IMR-90 (cell line): Measurements from ENCODE around the gene L1CAM. TPM values are rescaled to one million over a fixed set of nuclear protein-coding genes. Genes with fewer than 3 reads are reported as not detected.

Source experiments
- ATAC-seq: fragments of 200-7000 bp; cut with Tn5 transposase; 2 replicates; pipeline ENCODE4 v1.9.1; 2020; ENCODE audit warnings: low read depth, mild to moderate bottlenecking, moderate library complexity
- BruUV-seq: library from RNA; stranded (reverse); fragments of 400-500 nt; replicated peaks from 2 replicates; lab custom pipeline; 2021; lab: Mats Ljungman, UMichigan
- CTCF ChIA-PET: fragments of 300-600 bp; formaldehyde crosslinking; extraction: SDS; loops from one replicate; lab custom pipeline; 2021; ENCODE audit warnings: antibody characterized with exemption; lab: Yijun Ruan, JAX
- POLR2A ChIA-PET: fragments of 300-600 bp; sonication (Branson Sonifier 250); formaldehyde crosslinking; loops from one replicate; lab custom pipeline; 2022; ENCODE audit warnings: antibody characterized with exemption; ENCODE audit not compliant: unreplicated experiment; lab: Charles Lee
- DNase-seq: peaks from one replicate; pipeline ENCODE4 v3.0.0; 2013
- H2AFZ ChIP-seq: replicated peaks from 2 replicates; pipeline ENCODE3; 2013; ENCODE audit warnings: low read length, mild to moderate bottlenecking; ENCODE audit not compliant: poor library complexity
- H2AK5ac ChIP-seq: 2 replicates; pipeline ENCODE4 v1.6.1; 2013; ENCODE audit warnings: low read depth, low read length, inconsistent platforms
- H2AK9ac ChIP-seq: replicated peaks from 2 replicates; pipeline ENCODE3; 2013; ENCODE audit warnings: mild to moderate bottlenecking, low read depth, low read length, moderate library complexity; ENCODE audit not compliant: poor library complexity
- H2BK120ac ChIP-seq: 2 replicates; pipeline ENCODE4 v1.6.1; 2013; ENCODE audit warnings: low read depth, low read length, inconsistent platforms
- H2BK15ac ChIP-seq: 3 replicates; pipeline ENCODE4 v1.6.1; 2013; ENCODE audit warnings: low read depth, low read length, inconsistent platforms
- H2BK20ac ChIP-seq: 2 replicates; pipeline ENCODE4 v1.6.1; 2013; ENCODE audit warnings: low read depth, mild to moderate bottlenecking, inconsistent platforms, low read length, moderate library complexity
- H2BK5ac ChIP-seq: 2 replicates; pipeline ENCODE4 v1.6.1; 2013; ENCODE audit warnings: mild to moderate bottlenecking, low read depth, low read length, inconsistent platforms; ENCODE audit not compliant: poor library complexity, severe bottlenecking
- H3K14ac ChIP-seq: replicated peaks from 2 replicates; pipeline ENCODE4 v1.6.1; 2013; ENCODE audit warnings: low read depth, low read length, inconsistent platforms
- H3K18ac ChIP-seq: 2 replicates; pipeline ENCODE4 v1.6.1; 2013; ENCODE audit warnings: low read depth, low read length, control low read depth
- H3K23ac ChIP-seq: 2 replicates; pipeline ENCODE4 v1.6.1; 2013; ENCODE audit warnings: low read depth, low read length, inconsistent platforms
- H3K27ac ChIP-seq: 2 replicates; pipeline ENCODE4 v1.5.1; 2013; ENCODE audit warnings: mild to moderate bottlenecking, control low read depth, low read length; ENCODE audit not compliant: insufficient read depth
- H3K27me3 ChIP-seq: 2 replicates; pipeline ENCODE4 v1.6.1; 2013; ENCODE audit warnings: low read length; ENCODE audit not compliant: control insufficient read depth, insufficient read depth
- H3K36me3 ChIP-seq: 2 replicates; pipeline ENCODE4 v1.6.1; 2013; ENCODE audit warnings: low read length, mixed read lengths; ENCODE audit not compliant: control insufficient read depth, insufficient read depth
- H3K4ac ChIP-seq: 2 replicates; pipeline ENCODE4 v1.6.1; 2013; ENCODE audit warnings: low read depth, low read length, inconsistent platforms
- H3K4me1 ChIP-seq: 2 replicates; pipeline ENCODE4 v1.6.1; 2013; ENCODE audit warnings: low read length, mixed read lengths; ENCODE audit not compliant: control insufficient read depth, insufficient read depth
- H3K4me2 ChIP-seq: 2 replicates; pipeline ENCODE4 v1.6.1; 2013; ENCODE audit warnings: low read depth, mild to moderate bottlenecking, control low read depth, low read length, moderate library complexity
- H3K4me3 ChIP-seq: 2 replicates; pipeline ENCODE4 v1.5.1; 2013; ENCODE audit warnings: low read depth, mild to moderate bottlenecking, control low read depth, low read length, moderate library complexity; ENCODE audit not compliant: insufficient read depth
- H3K56ac ChIP-seq: 2 replicates; pipeline ENCODE4 v1.6.1; 2013; ENCODE audit warnings: low read length, inconsistent platforms; ENCODE audit not compliant: insufficient read depth; ENCODE audit errors: extremely low read depth
- H3K79me1 ChIP-seq, 2 experiments: 2 replicates each; pipeline ENCODE4 v1.6.1; 2013; ENCODE audit warnings: low read length in 2 of 2, inconsistent platforms in 1 of 2, low read depth in 1 of 2
- H3K9ac ChIP-seq: 2 replicates; pipeline ENCODE4 v1.6.1; 2013; ENCODE audit warnings: low read depth, low read length, control low read depth
- H3K9me1 ChIP-seq: 2 replicates; pipeline ENCODE4 v1.6.1; 2013; ENCODE audit warnings: low read length, inconsistent platforms; ENCODE audit not compliant: insufficient read depth
- H3K9me3 ChIP-seq: 2 replicates; pipeline ENCODE4 v1.6.1; 2013; ENCODE audit warnings: low read length; ENCODE audit not compliant: control insufficient read depth, insufficient read depth
- H4K20me1 ChIP-seq: 2 replicates; pipeline ENCODE4 v1.6.1; 2013; ENCODE audit warnings: low read length, inconsistent platforms; ENCODE audit not compliant: insufficient read depth
- H4K5ac ChIP-seq: 2 replicates; pipeline ENCODE4 v1.6.1; 2013; ENCODE audit warnings: mild to moderate bottlenecking, low read depth, low read length, control low read depth
- H4K8ac ChIP-seq, 2 experiments: 2 replicates each; pipeline ENCODE4 v1.6.1; 2013; ENCODE audit warnings: low read depth in 2 of 2, low read length in 2 of 2, control low read depth in 1 of 2, inconsistent platforms in 1 of 2
- H4K91ac ChIP-seq: 2 replicates; pipeline ENCODE4 v1.6.1; 2013; ENCODE audit warnings: low read depth, low read length, inconsistent platforms; ENCODE audit not compliant: insufficient read depth
- BHLHE40 ChIP-seq: fragments of 150-350 bp; IDR thresholded peaks from 2 replicates; pipeline ENCODE4 v1.6.1; 2016; ENCODE audit warnings: mild to moderate bottlenecking, low read depth, low read length
- CEBPB ChIP-seq: IDR thresholded peaks from 2 replicates; pipeline ENCODE4 v1.6.1; 2012; ENCODE audit warnings: low read depth, low read length, improper control_type of control experiment
- CHD1 ChIP-seq: IDR thresholded peaks from 2 replicates; pipeline ENCODE4 v1.6.1; 2012; ENCODE audit warnings: low read depth, low read length, improper control_type of control experiment
- CTCF ChIP-seq: conservative IDR thresholded peaks from 2 replicates; pipeline ENCODE4 v1.5.1; 2012; ENCODE audit warnings: mild to moderate bottlenecking, low read depth, low read length, improper control_type of control experiment
- FOS ChIP-seq: fragments of 150-350 bp; IDR thresholded peaks from 2 replicates; pipeline ENCODE4 v1.6.1; 2016; ENCODE audit warnings: low read depth, low read length
- MAFK ChIP-seq: IDR thresholded peaks from 2 replicates; pipeline ENCODE4 v1.6.1; 2012; ENCODE audit warnings: low read depth, low read length, improper control_type of control experiment
- MAZ ChIP-seq: IDR thresholded peaks from 2 replicates; pipeline ENCODE4 v1.6.1; 2012; ENCODE audit warnings: low read depth, mild to moderate bottlenecking, low read length, improper control_type of control experiment, moderate library complexity, borderline replicate concordance
- MXI1 ChIP-seq: IDR thresholded peaks from 2 replicates; pipeline ENCODE4 v1.6.1; 2012; ENCODE audit warnings: low read depth, mild to moderate bottlenecking, low read length, moderate library complexity, borderline replicate concordance
- NFE2L2 ChIP-seq: fragments of 150-350 bp; IDR thresholded peaks from 2 replicates; pipeline ENCODE4 v1.6.1; 2016; ENCODE audit warnings: low read depth, mild to moderate bottlenecking, low read length
- POLR2A ChIP-seq: IDR thresholded peaks from 2 replicates; pipeline ENCODE4 v1.6.1; 2012; ENCODE audit warnings: mild to moderate bottlenecking, low read depth, low read length
- RAD21 ChIP-seq: IDR thresholded peaks from 2 replicates; pipeline ENCODE4 v1.6.1; 2012; ENCODE audit warnings: low read length, improper control_type of control experiment
- SMC3 ChIP-seq: fragments of 150-350 bp; IDR thresholded peaks from 2 replicates; pipeline ENCODE4 v1.6.1; 2016; ENCODE audit warnings: low read depth, mild to moderate bottlenecking, antibody characterized with exemption, low read length, moderate library complexity
- WGBS, 2 experiments: methylation state at CpG; one replicate each; pipeline versions ENCODE4 v1.1.5 to v1.1.7; 2013; ENCODE audit warnings: missing lambda C conversion rate in 2 of 2; ENCODE audit not compliant: insufficient read length in 1 of 2; ENCODE audit errors: extremely low coverage in 2 of 2; 5-methylcytosine and 5-hydroxymethylcytosine counted together
- dilution Hi-C: fragments of 300-500 bp; cut with HindIII; formaldehyde crosslinking; loops from one replicate; pipeline ENCODE4 v1.14.3; 2018; ENCODE audit warnings: low sequenced_read_pairs; ENCODE audit not compliant: unreplicated experiment
- in situ Hi-C: fragments of 300-500 bp; cut with MboI; formaldehyde crosslinking; loops from 3 replicates; pipeline ENCODE4 v1.14.3; 2019; ENCODE audit warnings: low sequenced_read_pairs, inconsistent platforms, mixed read lengths
- intact Hi-C: fragments of 100-400 bp; cut with micrococcal nuclease; formaldehyde crosslinking; loops from 2 replicates; pipeline ENCODE4 v1.10.0; 2022
- polyA plus RNA-seq, 3 experiments: library from polyadenylated mRNA; depleted of rRNA; stranded (reverse); fragments of >200 nt; gene quantifications; 2 replicates each; pipeline ENCODE4 v1.2.3, GENCODE V29; 2012; ENCODE audit warnings: low replicate concordance in 1 of 3
- total RNA-seq: library from RNA; depleted of rRNA; stranded (reverse); fragments of >200 nt; gene quantifications from 2 replicates; pipeline ENCODE4 v1.2.3, GENCODE V29; 2012
- TF ChIP-seq, protein P1 (sequence below): fragments of 150-350 bp; IDR thresholded peaks from 2 replicates; pipeline ENCODE4 v1.6.1; 2017; ENCODE audit warnings: mild to moderate bottlenecking, antibody characterized with exemption, low read length, low read depth
- TF ChIP-seq, protein P2 (sequence below): fragments of 150-350 bp; IDR thresholded peaks from 2 replicates; pipeline ENCODE4 v1.6.1; 2016; ENCODE audit warnings: low read depth, mild to moderate bottlenecking, low read length, moderate library complexity, borderline replicate concordance

The L1CAM gene
- total and polyA plus RNA-seq, 2 of the 4 experiments (the other 2 are of a cell fraction) = 0.36 to 1.9 TPM

DNA sequence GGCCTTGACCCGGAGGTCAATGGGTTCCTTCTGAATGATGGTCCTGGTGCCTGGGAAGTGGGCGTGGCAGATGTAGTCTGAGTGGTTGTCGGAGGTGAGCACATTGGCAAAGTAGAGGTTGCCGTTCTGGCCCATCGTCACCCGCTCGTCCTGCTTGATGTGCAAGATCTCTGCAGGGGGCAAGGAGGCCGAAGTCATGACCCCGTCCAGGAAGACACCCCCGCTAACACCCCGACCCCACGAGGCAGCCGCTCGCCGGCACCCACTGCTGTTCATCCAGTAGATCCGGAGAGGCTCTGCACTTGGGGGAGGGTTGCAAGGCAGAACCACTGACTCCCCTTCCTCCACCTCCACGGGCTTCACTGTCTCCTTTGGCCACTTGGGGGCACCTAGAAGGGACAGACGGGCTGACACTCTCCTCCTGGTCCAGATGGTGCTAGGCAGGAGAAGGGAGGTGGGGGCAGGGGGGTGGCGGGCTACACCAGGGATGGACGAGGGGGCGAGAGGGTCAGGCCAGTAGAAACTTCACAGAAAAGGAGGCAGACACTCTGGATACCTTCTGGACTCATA, 15.1 kb downstream of the L1CAM start (continued):
- TF ChIP-seq CHD1 (no peak), SMC3 (no peak)

- Histone ChIP-seq H2BK20ac (no peak overlapping the region), H3K18ac (no peak overlapping the region), H4K5ac (no peak overlapping the region), H3K23ac (no peak overlapping the region), H3K56ac (no peak overlapping the region), H2AK9ac (no peak overlapping the region), H3K9me1 (no peaks in the 10 kb centered on the region), H3K4ac (no peak overlapping the region), H3K27ac (no peak overlapping the region), H3K4me1 (no peaks in the 10 kb centered on the region), H3K36me3 (no peaks in the 10 kb centered on the region), H4K91ac (no peak overlapping the region), H2AFZ (no peak overlapping the region), H2BK15ac (no peak overlapping the region), H4K8ac (no peak overlapping the region), H3K9ac (no peak overlapping the region), H2BK120ac (no peak overlapping the region), H4K20me1 (no peaks in the 10 kb centered on the region; the same call in 1 of the 2 replicates), H3K14ac (no peak overlapping the region), H3K4me3 (no peak overlapping the region), H2AK5ac (no peak overlapping the region), H3K79me1 (no peaks in the 10 kb centered on the region), H3K4me2 (no peak overlapping the region), H3K9me3 (peaks cover 5% of the 10 kb centered on the region), H2BK5ac (no peak overlapping the region), H3K27me3 (peaks cover 18% of the 10 kb centered on the region)
- dilution Hi-C loops (no loop called here), intact Hi-C loops (no loop called here), in situ Hi-C loops (no loop called here)
- no CpG with 5 or more reads among the region's 11 CpGs for WGBS, 2 experiments
- POLR2A ChIA-PET = no interaction called here
- no peak for ATAC-seq
- DNase-seq = no peak
- CTCF ChIA-PET = interaction anchor here (0.6 kb wide), 1 partner anchor 21 kb away, joined by 4 read pairs; no protein-coding TSS in a partner anchor
- TF ChIP-seq POLR2A (no peak), MAZ (no peak), FOS (no peak), CHD1 (no peak), NFE2L2 (no peak), CEBPB (no peak), SMC3 (no peak), BHLHE40 (no peak), MXI1 (no peak), CTCF (no peak), RAD21 (no peak), MAFK (no peak)
- TF ChIP-seq, protein P1, sequence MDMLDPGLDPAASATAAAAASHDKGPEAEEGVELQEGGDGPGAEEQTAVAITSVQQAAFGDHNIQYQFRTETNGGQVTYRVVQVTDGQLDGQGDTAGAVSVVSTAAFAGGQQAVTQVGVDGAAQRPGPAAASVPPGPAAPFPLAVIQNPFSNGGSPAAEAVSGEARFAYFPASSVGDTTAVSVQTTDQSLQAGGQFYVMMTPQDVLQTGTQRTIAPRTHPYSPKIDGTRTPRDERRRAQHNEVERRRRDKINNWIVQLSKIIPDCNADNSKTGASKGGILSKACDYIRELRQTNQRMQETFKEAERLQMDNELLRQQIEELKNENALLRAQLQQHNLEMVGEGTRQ = no peak
- TF ChIP-seq, protein P2, sequence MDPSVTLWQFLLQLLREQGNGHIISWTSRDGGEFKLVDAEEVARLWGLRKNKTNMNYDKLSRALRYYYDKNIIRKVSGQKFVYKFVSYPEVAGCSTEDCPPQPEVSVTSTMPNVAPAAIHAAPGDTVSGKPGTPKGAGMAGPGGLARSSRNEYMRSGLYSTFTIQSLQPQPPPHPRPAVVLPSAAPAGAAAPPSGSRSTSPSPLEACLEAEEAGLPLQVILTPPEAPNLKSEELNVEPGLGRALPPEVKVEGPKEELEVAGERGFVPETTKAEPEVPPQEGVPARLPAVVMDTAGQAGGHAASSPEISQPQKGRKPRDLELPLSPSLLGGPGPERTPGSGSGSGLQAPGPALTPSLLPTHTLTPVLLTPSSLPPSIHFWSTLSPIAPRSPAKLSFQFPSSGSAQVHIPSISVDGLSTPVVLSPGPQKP = no peak
- no TSS peak for BruUV-seq
Observed at GRCh38 chrX:153870288-153870690, 15.7 kb downstream of the L1CAM start.
